ENCODE measurements around the gene CELF4.

The CELF4 gene

DNA sequence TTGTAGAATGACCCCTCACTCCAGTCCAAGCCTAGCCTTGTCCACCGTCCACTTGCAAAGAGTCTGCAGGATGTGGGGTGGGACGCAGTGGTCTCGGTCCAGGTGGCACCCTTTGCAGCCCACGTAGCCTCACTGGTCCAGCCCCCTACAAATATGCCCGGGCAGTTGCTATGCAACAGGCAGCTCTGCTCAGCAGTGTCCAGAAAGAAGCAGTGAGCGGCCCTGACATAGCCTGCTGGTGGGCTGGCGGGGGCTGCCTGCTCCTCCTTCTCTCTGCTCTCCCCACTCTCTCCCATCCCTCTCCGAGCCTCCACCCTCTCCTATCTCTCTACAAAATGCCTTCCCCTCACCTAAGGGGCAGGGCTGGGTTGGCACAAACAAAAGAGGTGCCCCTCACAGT lies 233.4 kb downstream of the CELF4 start:
- Mint-ChIP-seq H3K27ac (no peak overlapping the region), H3K36me3 (ENCODE audit: low read depth) (no peaks in the 10 kb centered on the region), H3K9me3 (no peaks in the 10 kb centered on the region), H3K27me3 (no peaks in the 10 kb centered on the region), H3K4me1 (no peaks in the 10 kb centered on the region), H3K4me3 (no peak overlapping the region)
- DNase-seq (no peak), ATAC-seq (no peak)

DNA sequence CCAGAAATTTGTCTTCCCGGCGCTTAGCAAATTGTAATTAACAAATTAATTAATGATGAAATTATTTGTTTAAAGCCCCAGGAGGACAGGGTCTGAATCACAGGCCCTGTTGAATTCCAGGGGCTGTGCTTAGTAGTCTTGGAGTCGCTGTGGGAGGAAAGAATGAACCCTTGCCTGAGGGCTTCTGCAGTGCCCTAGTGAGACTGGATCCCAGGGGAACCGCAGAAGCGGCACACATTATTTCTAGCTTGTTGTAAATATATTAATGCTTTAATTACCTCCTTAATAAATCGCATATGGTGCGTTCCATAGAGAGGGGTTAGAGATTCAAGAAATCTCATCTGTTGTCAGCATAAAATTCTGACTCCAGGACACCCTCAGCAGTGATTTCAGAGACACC lies 235.4 kb downstream of the CELF4 start:
- H3K9me3 Mint-ChIP-seq = no peaks in the 10 kb centered on the region
- no peaks in the 10 kb centered on the region for H3K4me1 Mint-ChIP-seq
- H3K27ac Mint-ChIP-seq = no peak overlapping the region
- DNase-seq = no peak
- no peak for ATAC-seq
- H3K4me3 Mint-ChIP-seq = no peak overlapping the region
- H3K27me3 Mint-ChIP-seq = no peaks in the 10 kb centered on the region
- H3K36me3 Mint-ChIP-seq (ENCODE audit: low read depth) = no peaks in the 10 kb centered on the region

DNA sequence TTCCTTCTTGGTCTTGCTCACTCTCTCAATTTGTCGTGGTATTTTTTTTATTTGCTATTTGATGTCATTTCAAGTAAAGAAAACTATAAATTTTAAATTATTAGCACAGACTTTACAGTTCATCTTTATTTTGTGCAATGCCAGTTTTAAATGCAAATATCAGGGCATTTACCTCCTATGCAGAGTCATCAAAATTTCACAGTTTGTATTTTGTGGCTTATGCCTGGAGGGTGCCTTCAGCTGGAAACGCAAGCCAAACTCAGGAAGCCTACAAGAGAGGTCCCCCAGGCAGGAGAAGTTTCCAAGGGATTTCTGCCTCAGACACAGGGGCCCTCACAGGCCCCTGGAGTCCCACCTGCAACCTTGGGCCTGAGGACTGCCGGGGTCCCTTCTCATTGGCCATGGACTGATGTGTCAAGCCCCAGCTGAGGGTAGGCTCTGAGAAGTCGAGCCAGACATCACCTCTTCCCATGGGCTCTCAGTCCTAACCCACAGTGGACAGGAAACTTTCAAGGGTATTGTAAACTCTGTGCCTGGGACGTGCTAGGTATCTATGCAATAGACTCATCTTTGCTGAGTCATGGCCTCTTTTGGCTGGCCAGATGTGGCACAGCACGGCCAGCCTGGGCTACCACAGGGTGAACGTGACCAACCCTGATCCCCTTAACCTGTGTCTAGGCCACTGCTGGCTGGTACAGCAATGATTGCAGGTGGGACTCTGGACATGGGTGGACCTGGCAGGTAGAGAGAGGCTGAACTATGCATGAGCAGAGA lies 236.5 kb downstream of the CELF4 start:
- H3K36me3 Mint-ChIP-seq (ENCODE audit: low read depth) = no peaks in the 10 kb centered on the region
- H3K4me1 Mint-ChIP-seq = no peaks in the 10 kb centered on the region
- ATAC-seq (no peak), DNase-seq (no peak)
- H3K27me3 Mint-ChIP-seq = no peaks in the 10 kb centered on the region
- H3K27ac Mint-ChIP-seq = no peak overlapping the region
- no peak overlapping the region for H3K4me3 Mint-ChIP-seq
- no peaks in the 10 kb centered on the region for H3K9me3 Mint-ChIP-seq

DNA sequence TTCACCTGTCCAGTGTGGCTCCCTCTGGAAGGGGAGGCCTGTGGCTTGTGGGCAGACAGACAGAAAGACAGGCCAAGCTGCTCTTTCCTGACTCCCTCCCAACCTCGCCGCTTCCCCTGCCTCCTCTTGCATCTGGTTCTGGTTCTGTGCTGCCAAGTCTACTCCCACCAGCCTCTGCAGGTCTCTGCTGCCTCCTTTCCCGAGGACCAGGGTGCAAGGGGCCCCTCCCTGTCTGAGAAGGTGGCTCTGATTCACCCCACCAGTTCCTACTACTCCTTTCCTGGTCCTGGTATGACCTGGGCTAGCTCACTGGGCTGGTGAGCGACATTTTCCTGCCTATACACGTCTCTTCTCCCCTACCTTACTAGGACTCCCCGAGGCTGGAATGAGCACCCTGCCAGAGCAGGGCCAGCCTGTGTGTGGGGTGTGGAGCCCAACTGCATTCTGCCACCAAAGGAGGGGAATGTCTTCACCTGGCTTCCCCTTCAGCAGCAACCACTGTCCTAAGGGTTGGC lies 238.5 kb downstream of the CELF4 start:
- H3K9me3 Mint-ChIP-seq = no peaks in the 10 kb centered on the region
- H3K4me1 Mint-ChIP-seq = no peaks in the 10 kb centered on the region
- no peaks in the 10 kb centered on the region for H3K36me3 Mint-ChIP-seq (ENCODE audit: low read depth)
- no peak overlapping the region for H3K27ac Mint-ChIP-seq
- ATAC-seq (no peak), DNase-seq (no peak)
- no peaks in the 10 kb centered on the region for H3K27me3 Mint-ChIP-seq
- no peak overlapping the region for H3K4me3 Mint-ChIP-seq

DNA sequence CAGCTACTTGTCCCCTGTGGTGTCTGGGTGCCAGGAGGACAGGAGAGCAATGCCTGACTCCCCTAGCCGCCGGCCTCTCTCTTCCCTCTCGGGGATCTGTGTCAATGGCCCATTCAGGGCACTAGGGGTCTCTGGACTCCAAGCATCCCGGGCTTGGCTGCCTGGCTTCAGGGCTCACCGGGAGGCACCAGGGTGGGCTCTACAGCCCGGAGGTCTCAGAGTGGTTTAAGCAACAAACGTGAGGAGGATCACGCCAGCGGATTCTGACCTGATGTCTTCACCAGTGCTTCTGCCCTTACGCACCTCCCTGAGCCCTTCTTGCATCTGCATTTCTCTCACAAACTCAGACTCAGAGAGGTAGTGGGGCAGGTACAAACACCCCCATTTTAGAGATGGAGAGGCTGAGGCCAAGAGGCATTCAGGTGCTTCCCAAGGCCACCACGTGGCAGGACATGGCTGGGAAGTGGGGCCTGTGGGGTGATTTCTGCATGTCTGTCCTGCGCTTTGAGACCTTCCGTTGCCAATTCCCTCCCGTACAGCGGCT lies 243.0 kb downstream of the CELF4 start:
- H3K27me3 Mint-ChIP-seq = no peaks in the 10 kb centered on the region
- H3K4me1 Mint-ChIP-seq = no peaks in the 10 kb centered on the region
- peak; percentile 23 for DNase-seq
- H3K4me3 Mint-ChIP-seq = no peak overlapping the region
- no peaks in the 10 kb centered on the region for H3K36me3 Mint-ChIP-seq (ENCODE audit: low read depth)
- no peaks in the 10 kb centered on the region for H3K9me3 Mint-ChIP-seq
- peak; percentile 34 for ATAC-seq
- H3K27ac Mint-ChIP-seq = no peak overlapping the region

DNA sequence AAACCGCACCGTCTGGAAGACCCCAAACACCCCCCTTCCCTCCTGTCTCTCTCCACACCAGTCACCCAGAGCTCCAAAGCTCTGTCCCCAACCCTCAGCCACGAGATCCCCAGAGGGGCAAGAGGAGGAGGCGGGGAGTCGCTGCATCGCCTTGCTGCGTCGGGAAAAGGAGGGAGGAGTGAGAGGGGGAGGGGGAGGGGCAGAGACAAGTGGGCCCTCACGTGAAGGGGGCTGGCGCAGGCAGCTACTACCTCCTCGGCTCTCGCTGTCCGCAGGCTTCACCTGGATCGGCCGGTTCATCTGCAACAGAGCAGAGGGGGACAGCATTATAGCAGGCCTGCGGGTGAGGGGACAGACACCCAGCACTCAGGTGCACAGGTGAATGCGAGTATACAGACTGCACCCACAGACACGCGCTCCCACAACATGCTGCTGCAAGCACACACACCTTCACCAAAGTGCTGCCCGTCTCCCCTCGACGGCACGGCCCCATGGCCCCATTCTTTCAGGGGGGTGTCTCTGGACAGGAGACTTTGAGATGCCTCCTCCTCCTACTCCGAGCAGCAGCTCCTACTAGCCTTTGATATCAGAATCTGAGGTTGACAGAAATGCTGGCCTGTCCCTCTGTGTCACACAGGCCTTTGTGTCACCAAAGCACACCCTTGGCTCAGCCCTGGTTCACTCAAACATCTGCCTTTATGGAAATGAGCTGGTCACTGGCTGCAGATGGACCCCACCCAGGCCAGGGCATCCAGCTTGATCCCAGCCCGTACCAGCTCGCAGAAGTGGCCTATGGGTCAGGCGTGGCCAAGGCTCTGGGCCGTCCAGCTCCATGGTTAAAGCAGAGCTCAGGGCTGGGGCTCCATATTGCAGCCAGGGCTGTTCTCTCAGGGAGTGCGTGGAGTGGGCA lies 243.8 kb downstream of the CELF4 start:
- H3K4me1 Mint-ChIP-seq = no peaks in the 10 kb centered on the region
- no peak overlapping the region for H3K4me3 Mint-ChIP-seq
- H3K27me3 Mint-ChIP-seq = no peaks in the 10 kb centered on the region
- DNase-seq (no peak), ATAC-seq (no peak)
- no peaks in the 10 kb centered on the region for H3K36me3 Mint-ChIP-seq (ENCODE audit: low read depth)
- H3K9me3 Mint-ChIP-seq = no peaks in the 10 kb centered on the region
- no peak overlapping the region for H3K27ac Mint-ChIP-seq

DNA sequence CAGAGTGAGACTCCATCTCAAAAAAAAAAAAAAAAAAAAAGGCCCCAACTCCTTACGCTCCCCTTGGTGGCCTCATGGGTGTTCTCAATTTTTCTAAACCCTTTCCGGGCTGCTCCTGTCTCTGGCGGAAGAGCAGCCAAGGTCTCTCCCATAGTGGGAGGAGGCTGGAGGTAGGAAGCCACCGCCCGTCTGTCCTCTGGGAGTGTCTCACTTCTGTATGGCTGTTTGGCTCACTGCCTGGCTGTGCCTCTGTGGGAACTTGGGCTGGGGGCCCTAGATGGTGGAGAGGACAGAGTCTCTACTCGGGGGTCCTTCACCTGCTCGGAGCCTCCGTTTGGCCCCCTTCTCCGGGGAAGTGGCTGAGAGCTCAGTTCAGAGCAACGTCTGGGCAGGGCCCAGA lies 245.3 kb downstream of the CELF4 start:
- ATAC-seq (no peak), DNase-seq (no peak)
- H3K4me1 Mint-ChIP-seq = no peaks in the 10 kb centered on the region
- H3K36me3 Mint-ChIP-seq (ENCODE audit: low read depth) = no peaks in the 10 kb centered on the region
- H3K27ac Mint-ChIP-seq = no peak overlapping the region
- no peaks in the 10 kb centered on the region for H3K27me3 Mint-ChIP-seq
- H3K4me3 Mint-ChIP-seq = no peak overlapping the region
- no peaks in the 10 kb centered on the region for H3K9me3 Mint-ChIP-seq

DNA sequence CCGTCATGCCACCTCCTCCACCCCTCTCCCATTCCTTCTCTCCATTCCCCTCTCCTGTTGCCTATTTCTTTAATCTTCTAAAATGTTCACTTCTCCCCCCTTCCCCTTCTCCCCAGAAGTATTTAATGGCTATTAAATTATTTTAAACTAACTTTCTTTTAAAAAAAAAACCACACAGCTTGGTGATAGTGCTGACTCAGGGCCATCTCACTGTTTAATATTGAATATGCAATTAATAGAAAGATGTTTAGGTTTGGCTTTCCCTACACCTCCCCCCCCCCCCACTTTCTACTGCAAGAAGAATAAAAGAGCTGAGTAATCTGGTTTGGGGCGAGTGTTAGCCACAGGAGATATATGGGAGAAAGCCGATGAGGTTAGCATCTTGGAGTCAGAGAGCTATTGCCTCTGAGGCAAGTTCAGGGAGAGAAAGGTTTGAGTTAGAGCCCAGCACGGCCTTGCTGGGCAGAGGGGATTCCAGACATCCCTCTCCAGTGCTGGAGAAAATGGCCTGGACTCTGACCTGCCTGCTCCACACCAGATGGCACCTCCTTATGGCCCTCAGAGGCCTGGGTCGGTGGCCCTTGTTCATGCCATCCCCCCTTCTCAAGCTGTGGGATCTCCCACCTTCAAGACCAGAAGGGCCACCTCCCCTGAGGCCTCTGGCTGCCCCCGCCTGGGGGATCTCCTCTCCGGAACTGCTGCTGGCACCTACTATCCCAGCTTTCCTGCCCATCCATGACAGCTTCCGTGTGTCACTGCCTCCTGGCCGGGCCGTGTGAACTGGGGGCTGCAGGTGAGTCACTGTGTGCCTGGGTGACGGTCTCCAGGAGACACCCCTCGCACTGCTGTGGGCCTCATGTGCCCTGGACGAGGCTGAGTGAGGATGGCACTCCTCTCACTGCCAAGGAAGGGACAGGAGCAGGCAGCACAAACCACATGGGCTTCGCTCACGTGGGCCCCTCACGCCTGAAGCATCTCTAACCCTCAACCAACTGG lies 246.9 kb downstream of the CELF4 start:
- Mint-ChIP-seq H3K9me3 (no peaks in the 10 kb centered on the region), H3K36me3 (ENCODE audit: low read depth) (no peaks in the 10 kb centered on the region)

DNA sequence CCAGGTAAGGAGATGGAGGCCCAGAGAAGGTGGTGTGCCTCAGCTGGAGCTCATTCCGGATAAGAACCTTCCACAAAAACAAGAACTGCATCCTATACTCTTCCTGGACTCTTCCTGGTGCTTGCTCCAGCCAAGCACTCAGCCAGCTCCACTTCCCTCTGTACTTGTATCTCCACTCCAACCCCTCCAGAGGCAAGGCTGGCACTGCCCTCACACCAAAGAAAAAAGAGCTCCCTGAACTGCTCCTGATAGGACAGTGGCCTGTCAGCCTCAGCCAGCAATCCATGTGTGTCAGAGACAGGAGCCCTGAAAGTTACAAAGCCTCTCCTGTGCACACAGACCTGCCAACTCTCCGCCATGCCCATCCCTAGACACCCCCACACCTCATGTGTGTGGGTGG lies 248.1 kb downstream of the CELF4 start:
- H3K4me3 Mint-ChIP-seq = no peak overlapping the region
- no peaks in the 10 kb centered on the region for H3K27me3 Mint-ChIP-seq
- H3K4me1 Mint-ChIP-seq = no peaks in the 10 kb centered on the region
- no peaks in the 10 kb centered on the region for H3K36me3 Mint-ChIP-seq (ENCODE audit: low read depth)
- H3K9me3 Mint-ChIP-seq = no peaks in the 10 kb centered on the region
- no peak overlapping the region for H3K27ac Mint-ChIP-seq
- DNase-seq (no peak), ATAC-seq (no peak)

More for the DNA sequence above, 246.9 kb downstream of the CELF4 start:
- DNase-seq (no peak), ATAC-seq (no peak)
- H3K4me3 Mint-ChIP-seq = no peak overlapping the region
- no peak overlapping the region for H3K27ac Mint-ChIP-seq
- no peaks in the 10 kb centered on the region for H3K4me1 Mint-ChIP-seq
- no peaks in the 10 kb centered on the region for H3K27me3 Mint-ChIP-seq

DNA sequence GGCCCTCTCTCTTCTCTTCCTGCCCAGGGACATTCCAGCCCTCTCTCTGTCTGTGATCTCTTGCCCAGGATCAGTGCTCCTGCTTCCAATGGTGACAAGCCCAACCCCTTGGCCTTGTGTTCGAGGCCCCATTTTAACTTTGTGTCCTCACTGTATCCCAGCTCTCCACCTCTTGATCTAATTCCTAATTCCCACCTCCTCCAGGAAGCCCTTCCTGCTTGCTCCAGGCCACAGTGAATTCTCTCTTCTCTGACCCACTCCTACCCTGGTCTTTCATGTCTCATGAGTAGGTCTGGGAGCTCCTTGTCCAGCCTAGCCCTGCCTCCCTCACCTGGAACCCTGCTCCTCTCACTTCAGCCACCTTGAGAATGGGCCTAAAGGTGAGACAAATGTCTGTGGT lies 249.1 kb downstream of the CELF4 start:
- Mint-ChIP-seq H3K9me3 (no peaks in the 10 kb centered on the region), H3K4me3 (no peak overlapping the region), H3K4me1 (no peaks in the 10 kb centered on the region), H3K36me3 (ENCODE audit: low read depth) (no peaks in the 10 kb centered on the region), H3K27ac (no peak overlapping the region), H3K27me3 (no peaks in the 10 kb centered on the region)
- ATAC-seq (no peak), DNase-seq (no peak)

DNA sequence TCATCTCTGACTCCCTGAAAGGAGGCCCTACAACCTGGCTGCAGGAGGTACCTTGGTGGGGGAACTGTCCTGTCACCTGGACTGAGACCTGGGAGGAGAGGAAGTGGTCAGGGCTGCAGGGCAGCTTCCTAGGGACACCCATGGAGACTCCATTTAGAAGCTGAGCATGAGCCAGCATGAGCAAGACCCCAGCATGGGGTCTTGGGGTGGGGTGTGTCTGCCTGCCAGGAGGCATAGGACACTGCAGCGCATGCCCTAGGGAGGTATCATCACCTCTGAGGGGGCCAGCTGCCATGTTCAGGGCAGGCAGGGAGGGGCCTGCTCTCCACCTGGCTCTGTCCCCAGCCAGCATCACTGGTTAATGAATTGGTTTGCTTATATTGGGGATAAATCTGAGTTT lies 249.7 kb downstream of the CELF4 start:
- ATAC-seq = no peak
- Mint-ChIP-seq H3K9me3 (no peaks in the 10 kb centered on the region), H3K36me3 (ENCODE audit: low read depth) (no peaks in the 10 kb centered on the region), H3K27ac (no peak overlapping the region), H3K4me3 (no peak overlapping the region), H3K27me3 (no peaks in the 10 kb centered on the region), H3K4me1 (no peaks in the 10 kb centered on the region)
- DNase-seq = no peak

DNA sequence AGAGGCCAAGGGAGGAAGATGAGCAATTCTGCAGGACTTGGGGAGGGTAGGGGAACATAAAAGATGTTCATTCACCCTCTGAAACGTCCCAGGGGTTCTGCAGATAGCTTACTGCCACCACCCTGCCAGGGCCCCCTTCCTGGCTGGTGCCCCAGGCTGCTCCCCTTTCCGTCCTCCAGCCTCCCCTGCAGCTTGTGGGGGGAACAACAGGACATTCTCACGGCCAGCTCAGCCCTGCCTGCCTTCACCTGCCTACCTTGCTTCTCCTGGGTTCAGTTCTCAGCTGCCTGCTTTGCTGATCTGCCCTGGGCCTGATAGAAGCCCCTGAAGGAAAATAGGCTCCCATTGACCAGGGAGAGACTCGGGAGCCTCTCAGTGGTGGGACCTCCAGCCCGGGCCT lies 251.1 kb downstream of the CELF4 start:
- no peaks in the 10 kb centered on the region for H3K36me3 Mint-ChIP-seq (ENCODE audit: low read depth)
- no peak overlapping the region for H3K27ac Mint-ChIP-seq
- no peak for ATAC-seq
- no peak for DNase-seq
- H3K4me3 Mint-ChIP-seq = no peak overlapping the region
- no peaks in the 10 kb centered on the region for H3K4me1 Mint-ChIP-seq
- no peaks in the 10 kb centered on the region for H3K9me3 Mint-ChIP-seq
- no peaks in the 10 kb centered on the region for H3K27me3 Mint-ChIP-seq

DNA sequence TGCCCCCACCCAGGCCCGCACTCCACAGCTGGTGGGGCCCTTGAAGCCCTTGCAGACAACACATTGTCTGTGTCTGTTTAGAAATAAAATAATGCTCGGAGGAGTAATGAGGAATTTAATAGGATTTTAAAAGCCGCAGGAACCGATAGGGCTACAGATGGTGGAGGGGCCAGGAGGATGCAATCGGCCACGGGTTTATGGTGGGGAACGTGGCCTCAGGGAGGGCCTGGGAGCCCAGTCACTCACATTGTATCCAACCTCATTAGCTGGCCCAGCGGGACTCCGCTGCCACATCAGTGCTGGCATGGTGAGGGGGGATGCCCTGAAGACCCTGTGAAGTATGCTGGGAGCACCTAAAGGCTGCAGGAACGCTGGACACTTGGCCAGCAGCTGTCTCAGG lies 252.0 kb downstream of the CELF4 start:
- no peak for DNase-seq
- no peak for ATAC-seq
- Mint-ChIP-seq H3K9me3 (no peaks in the 10 kb centered on the region), H3K36me3 (ENCODE audit: low read depth) (no peaks in the 10 kb centered on the region), H3K4me3 (no peak overlapping the region), H3K27ac (no peak overlapping the region), H3K27me3 (no peaks in the 10 kb centered on the region), H3K4me1 (no peaks in the 10 kb centered on the region)

DNA sequence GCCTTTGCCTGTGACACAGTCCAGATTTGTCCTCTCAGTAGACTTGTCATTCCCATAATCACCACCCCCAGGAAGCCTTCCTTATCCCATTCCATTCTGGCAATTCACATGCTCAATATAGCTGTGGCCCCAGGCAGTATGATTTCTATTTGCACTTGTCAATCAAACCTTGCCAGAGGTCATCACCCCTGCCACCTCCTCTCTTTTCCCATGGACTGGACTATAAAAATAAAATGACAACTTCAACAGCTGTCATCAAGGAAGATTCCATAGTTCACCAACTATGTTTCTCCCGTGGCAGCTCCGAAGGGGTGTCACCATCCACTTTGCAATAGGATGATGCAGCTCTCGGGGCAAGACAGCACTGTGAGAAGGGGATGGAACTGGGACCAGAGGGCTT lies 255.7 kb downstream of the CELF4 start:
- Mint-ChIP-seq H3K4me3 (no peak overlapping the region), H3K27ac (no peak overlapping the region), H3K4me1 (no peaks in the 10 kb centered on the region), H3K27me3 (no peaks in the 10 kb centered on the region), H3K9me3 (no peaks in the 10 kb centered on the region), H3K36me3 (ENCODE audit: low read depth) (no peaks in the 10 kb centered on the region)
- no peak for DNase-seq
- no peak for ATAC-seq

All from activated naive CD8-positive, alpha-beta T cell treated with anti-CD3 and anti-CD28 coated beads, Interleukin-2, amount 50 U/mL, for 24 hours (primary cell).